ENCODE measurements around the gene ETV5.

The ETV5 gene

DNA sequence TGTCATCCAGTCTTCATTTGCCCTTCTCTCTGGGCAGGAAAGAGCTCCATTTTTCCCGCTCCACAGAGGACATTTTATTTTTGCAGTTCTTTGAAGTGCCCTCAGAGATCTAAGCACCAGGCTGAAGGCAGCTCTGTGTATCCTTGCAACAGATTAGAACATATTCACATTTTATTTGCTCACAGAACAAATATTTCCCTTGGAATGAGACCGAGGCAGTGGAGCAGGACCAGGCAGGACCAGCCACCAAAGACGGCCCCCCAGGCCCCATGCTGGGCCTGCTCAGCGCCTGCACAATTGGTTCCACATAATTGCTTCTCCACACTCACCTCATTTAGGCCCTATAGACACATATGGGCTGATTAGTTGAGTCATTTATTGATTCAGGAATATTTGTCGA is 15.7 kb upstream of the ETV5 start:
- TF ChIP-seq, protein P1, sequence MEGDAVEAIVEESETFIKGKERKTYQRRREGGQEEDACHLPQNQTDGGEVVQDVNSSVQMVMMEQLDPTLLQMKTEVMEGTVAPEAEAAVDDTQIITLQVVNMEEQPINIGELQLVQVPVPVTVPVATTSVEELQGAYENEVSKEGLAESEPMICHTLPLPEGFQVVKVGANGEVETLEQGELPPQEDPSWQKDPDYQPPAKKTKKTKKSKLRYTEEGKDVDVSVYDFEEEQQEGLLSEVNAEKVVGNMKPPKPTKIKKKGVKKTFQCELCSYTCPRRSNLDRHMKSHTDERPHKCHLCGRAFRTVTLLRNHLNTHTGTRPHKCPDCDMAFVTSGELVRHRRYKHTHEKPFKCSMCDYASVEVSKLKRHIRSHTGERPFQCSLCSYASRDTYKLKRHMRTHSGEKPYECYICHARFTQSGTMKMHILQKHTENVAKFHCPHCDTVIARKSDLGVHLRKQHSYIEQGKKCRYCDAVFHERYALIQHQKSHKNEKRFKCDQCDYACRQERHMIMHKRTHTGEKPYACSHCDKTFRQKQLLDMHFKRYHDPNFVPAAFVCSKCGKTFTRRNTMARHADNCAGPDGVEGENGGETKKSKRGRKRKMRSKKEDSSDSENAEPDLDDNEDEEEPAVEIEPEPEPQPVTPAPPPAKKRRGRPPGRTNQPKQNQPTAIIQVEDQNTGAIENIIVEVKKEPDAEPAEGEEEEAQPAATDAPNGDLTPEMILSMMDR (IDR thresholded peaks at IDR 0.05; ENCODE audit: insufficient read depth, low read depth, low read length, missing control alignments), result no peak
- no peak overlapping the region for H3K4me3 ChIP-seq (ENCODE audit: low read length)
- peak; percentile 49 for DNase-seq (ENCODE audit: low read depth)

DNA sequence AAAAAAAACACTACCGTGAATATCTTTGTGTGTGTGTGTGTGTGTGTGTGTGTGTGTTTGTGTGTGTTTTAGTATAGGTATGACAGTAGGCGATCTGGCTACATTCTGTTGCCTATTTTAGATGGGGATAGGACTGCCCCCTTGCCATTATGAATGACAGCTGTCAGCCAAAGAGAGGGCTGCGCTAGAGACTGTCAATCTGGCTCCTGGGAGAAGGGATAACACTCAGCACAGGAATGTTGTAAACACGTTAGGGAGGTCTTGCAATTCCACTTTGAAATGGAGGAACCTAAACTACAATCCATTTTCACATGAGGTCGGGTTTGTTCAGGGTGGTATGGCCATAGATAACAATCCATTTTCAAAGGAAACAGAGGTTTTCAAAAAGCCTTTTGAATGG is 14.1 kb upstream of the ETV5 start:
- no peak for DNase-seq (ENCODE audit: low read depth)
- TF ChIP-seq, protein P1 (IDR thresholded peaks at IDR 0.05; ENCODE audit: insufficient read depth, low read depth, low read length, missing control alignments), result no peak
- H3K4me3 ChIP-seq (ENCODE audit: low read length), result no peak overlapping the region

DNA sequence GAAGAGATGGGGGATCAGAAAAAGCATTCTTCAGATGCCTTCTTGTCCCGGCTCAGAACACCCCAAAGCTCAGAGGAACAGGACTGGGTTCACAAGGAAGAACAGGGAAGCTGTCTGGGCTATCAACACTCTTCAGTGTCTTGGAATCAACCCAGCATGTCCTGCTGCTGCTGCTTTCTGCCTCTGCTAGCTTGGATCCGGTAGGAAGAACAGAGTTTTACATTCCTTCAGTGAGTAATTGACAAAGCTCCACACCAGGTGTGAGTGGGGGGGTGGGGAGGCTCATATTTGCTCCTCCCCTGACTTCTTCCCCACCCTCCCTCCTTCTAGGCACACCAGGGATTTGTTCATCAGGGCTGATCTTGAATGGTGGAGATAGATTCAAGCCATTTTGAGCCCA is 13.1 kb upstream of the ETV5 start:
- DNase-seq (ENCODE audit: low read depth), result peak; percentile 69
- no peak overlapping the region for H3K4me3 ChIP-seq (ENCODE audit: low read length)
- TF ChIP-seq, protein P1 (IDR thresholded peaks at IDR 0.05; ENCODE audit: insufficient read depth, low read depth, low read length, missing control alignments), result no peak

DNA sequence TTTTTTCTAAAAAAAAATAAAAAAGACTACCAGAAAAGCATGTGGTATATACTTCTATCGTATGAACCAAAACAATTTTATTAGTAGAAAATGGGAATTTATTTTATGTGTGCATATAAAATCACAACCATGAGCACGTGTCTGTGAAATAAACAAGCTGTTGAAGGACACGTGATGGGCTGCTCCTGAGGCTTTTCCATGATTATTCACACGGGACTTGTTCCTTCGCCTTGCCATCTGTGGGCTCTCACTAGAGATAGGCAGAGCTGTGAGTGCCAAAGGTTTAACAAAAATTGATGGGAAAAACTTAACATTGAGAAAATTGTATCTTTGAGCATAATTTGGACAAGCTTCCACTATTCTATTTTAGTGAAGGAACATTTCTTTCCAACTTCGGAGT is 12.4 kb upstream of the ETV5 start:
- DNase-seq (ENCODE audit: low read depth), result no peak
- TF ChIP-seq, protein P1 (IDR thresholded peaks at IDR 0.05; ENCODE audit: insufficient read depth, low read depth, low read length, missing control alignments), result no peak
- no peak overlapping the region for H3K4me3 ChIP-seq (ENCODE audit: low read length)

- TF ChIP-seq, protein P1 (IDR thresholded peaks at IDR 0.05; ENCODE audit: insufficient read depth, low read depth, low read length, missing control alignments), result no peak
- H3K4me3 ChIP-seq (ENCODE audit: low read length), result no peak overlapping the region
- no peak for DNase-seq (ENCODE audit: low read depth)
Measured at GRCh38 chr3:186119499-186119898, 10.6 kb upstream of the ETV5 start.

- DNase-seq (ENCODE audit: low read depth), result no peak
- TF ChIP-seq, protein P1 (IDR thresholded peaks at IDR 0.05; ENCODE audit: insufficient read depth, low read depth, low read length, missing control alignments), result no peak
- no peak overlapping the region for H3K4me3 ChIP-seq (ENCODE audit: low read length)
Measured at GRCh38 chr3:186118692-186119091, 9.8 kb upstream of the ETV5 start.

GRCh38 chr3:186117521-186118134 is 8.7 kb upstream of the ETV5 start:
- TF ChIP-seq, protein P1 (IDR thresholded peaks at IDR 0.05; ENCODE audit: insufficient read depth, low read depth, low read length, missing control alignments), result no peak
- no peak for DNase-seq (ENCODE audit: low read depth)
- no peak overlapping the region for H3K4me3 ChIP-seq (ENCODE audit: low read length)
